ENCODE data around the gene TAF6L. TPM values are rescaled to one million over a fixed set of nuclear protein-coding genes. Genes with fewer than 3 reads are reported as not detected.

Gene TAF6L
- total and polyA plus RNA-seq, 9 of the 15 experiments (the other 6 are each of a cell fraction or from before 2014, with no cell fraction given): 0.04 to 45.5 (median 20.8) TPM

DNA sequence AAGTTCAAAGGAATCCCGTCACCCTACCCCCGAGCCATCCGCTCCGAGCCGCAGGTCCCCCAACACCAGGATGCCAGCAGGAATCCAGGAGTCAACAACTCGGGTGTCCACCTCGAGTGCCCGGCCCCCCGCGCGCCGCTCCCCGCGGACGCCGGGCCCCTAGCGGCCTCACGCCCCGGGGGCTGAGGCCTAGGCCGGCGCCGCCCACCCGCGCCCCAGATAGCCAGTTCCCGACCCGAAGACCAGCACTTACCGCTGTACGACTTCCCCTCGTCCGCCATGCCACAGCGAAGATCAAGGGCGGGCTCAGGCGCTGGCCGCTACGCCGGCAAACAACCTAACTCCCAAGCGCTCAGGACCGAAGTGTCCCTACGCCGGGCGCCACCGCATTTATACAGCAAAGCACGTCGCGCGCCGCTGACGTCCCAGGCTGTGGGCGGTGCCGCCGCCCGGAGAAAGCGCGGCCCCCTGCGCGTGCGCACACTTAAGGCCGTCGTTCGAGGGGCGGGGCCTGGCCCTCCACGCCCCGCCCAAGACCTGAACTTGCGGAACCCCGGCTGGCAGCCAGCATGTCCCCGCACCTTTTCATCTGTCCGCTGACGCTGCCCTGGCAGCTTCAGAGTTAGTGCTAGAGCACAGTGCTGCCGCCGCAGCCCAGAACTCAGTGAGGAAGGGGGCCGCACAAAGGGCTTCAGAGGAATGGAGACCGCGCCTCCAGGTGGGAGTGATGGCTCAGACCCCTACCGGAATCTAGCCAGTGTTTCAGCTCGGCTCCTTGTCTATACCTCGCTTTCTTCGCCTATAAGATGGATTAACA, 34.1 kb downstream of the TAF6L start, which contains the start of gene NXF1 (continued):
- TF ChIP-seq, protein P1, sequence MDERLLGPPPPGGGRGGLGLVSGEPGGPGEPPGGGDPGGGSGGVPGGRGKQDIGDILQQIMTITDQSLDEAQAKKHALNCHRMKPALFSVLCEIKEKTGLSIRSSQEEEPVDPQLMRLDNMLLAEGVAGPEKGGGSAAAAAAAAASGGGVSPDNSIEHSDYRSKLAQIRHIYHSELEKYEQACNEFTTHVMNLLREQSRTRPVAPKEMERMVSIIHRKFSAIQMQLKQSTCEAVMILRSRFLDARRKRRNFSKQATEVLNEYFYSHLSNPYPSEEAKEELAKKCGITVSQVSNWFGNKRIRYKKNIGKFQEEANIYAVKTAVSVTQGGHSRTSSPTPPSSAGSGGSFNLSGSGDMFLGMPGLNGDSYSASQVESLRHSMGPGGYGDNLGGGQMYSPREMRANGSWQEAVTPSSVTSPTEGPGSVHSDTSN (CRISPR knock-in tag; IDR thresholded peaks at IDR 0.05; ENCODE audit: low read depth): no peak
- TF ChIP-seq, protein P1 (tag; conservative IDR thresholded peaks at IDR 0.05; ENCODE audit: low read depth): no peak
- no peak for TF ChIP-seq RBM25 (IDR thresholded peaks at IDR 0.05; ENCODE audit: low read depth, low read length, severe bottlenecking)
- peak; percentile 93 for TF ChIP-seq LCOR (CRISPR knock-in tag; IDR thresholded peaks at IDR 0.05)
- no peak for TF ChIP-seq DNMT1 (IDR thresholded peaks at IDR 0.05)
- TF ChIP-seq, protein P2, sequence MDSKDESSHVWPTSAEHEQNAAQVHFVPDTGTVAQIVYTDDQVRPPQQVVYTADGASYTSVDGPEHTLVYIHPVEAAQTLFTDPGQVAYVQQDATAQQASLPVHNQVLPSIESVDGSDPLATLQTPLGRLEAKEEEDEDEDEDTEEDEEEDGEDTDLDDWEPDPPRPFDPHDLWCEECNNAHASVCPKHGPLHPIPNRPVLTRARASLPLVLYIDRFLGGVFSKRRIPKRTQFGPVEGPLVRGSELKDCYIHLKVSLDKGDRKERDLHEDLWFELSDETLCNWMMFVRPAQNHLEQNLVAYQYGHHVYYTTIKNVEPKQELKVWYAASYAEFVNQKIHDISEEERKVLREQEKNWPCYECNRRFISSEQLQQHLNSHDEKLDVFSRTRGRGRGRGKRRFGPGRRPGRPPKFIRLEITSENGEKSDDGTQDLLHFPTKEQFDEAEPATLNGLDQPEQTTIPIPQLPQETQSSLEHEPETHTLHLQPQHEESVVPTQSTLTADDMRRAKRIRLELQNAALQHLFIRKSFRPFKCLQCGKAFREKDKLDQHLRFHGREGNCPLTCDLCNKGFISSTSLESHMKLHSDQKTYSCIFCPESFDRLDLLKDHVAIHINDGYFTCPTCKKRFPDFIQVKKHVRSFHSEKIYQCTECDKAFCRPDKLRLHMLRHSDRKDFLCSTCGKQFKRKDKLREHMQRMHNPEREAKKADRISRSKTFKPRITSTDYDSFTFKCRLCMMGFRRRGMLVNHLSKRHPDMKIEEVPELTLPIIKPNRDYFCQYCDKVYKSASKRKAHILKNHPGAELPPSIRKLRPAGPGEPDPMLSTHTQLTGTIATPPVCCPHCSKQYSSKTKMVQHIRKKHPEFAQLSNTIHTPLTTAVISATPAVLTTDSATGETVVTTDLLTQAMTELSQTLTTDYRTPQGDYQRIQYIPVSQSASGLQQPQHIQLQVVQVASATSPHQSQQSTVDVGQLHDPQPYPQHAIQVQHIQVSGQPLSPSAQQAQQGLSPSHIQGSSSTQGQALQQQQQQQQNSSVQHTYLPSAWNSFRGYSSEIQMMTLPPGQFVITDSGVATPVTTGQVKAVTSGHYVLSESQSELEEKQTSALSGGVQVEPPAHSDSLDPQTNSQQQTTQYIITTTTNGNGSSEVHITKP (IDR thresholded peaks at IDR 0.05; ENCODE audit: partially characterized antibody): no peak
- TF ChIP-seq GABPA (tag; conservative IDR thresholded peaks at IDR 0.05; ENCODE audit: low read depth): 0 out of 2 replicates have a peak, but pooled peaks have one; percentile 25
- TF ChIP-seq MEIS2 (IDR thresholded peaks at IDR 0.05; ENCODE audit: partially characterized antibody): peak; percentile 87
- TF ChIP-seq, protein P3, sequence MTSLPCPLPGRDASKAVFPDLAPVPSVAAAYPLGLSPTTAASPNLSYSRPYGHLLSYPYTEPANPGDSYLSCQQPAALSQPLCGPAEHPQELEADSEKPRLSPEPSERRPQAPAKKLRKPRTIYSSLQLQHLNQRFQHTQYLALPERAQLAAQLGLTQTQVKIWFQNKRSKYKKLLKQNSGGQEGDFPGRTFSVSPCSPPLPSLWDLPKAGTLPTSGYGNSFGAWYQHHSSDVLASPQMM (CRISPR knock-in tag; IDR thresholded peaks at IDR 0.05): no peak
- TF ChIP-seq, protein P4, sequence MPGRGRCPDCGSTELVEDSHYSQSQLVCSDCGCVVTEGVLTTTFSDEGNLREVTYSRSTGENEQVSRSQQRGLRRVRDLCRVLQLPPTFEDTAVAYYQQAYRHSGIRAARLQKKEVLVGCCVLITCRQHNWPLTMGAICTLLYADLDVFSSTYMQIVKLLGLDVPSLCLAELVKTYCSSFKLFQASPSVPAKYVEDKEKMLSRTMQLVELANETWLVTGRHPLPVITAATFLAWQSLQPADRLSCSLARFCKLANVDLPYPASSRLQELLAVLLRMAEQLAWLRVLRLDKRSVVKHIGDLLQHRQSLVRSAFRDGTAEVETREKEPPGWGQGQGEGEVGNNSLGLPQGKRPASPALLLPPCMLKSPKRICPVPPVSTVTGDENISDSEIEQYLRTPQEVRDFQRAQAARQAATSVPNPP (IDR thresholded peaks at IDR 0.05; ENCODE audit: borderline replicate concordance, insufficient read depth, insufficient read length): no peak
- TF ChIP-seq, protein P5, sequence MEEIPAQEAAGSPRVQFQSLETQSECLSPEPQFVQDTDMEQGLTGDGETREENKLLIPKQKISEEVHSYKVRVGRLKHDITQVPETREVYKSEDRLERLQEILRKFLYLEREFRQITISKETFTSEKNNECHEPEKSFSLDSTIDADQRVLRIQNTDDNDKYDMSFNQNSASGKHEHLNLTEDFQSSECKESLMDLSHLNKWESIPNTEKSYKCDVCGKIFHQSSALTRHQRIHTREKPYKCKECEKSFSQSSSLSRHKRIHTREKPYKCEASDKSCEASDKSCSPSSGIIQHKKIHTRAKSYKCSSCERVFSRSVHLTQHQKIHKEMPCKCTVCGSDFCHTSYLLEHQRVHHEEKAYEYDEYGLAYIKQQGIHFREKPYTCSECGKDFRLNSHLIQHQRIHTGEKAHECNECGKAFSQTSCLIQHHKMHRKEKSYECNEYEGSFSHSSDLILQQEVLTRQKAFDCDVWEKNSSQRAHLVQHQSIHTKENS (CRISPR knock-in tag; IDR thresholded peaks at IDR 0.05): no peak
- peak; percentile 94 for TF ChIP-seq RBBP5 (IDR thresholded peaks at IDR 0.05; ENCODE audit: borderline replicate concordance, insufficient read depth, low read length, poor library complexity, severe bottlenecking)
- TF ChIP-seq, protein P6, sequence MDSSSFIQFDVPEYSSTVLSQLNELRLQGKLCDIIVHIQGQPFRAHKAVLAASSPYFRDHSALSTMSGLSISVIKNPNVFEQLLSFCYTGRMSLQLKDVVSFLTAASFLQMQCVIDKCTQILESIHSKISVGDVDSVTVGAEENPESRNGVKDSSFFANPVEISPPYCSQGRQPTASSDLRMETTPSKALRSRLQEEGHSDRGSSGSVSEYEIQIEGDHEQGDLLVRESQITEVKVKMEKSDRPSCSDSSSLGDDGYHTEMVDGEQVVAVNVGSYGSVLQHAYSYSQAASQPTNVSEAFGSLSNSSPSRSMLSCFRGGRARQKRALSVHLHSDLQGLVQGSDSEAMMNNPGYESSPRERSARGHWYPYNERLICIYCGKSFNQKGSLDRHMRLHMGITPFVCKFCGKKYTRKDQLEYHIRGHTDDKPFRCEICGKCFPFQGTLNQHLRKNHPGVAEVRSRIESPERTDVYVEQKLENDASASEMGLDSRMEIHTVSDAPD (CRISPR knock-in tag; IDR thresholded peaks at IDR 0.05): no peak
